NCI-H510A (cell line): Measurements from ENCODE around the gene ELAPOR2.
A peak's percentile ranks its signal among the peaks of the same experiment; 100 is the strongest.
"Not testable (repeated sequence)": the region's sequence is repeated elsewhere in the genome, so short reads cannot be mapped to it uniquely, and the experiment has no call there.

Experiments
- DNase-seq: peaks from one replicate; lab custom pipeline; 2025; lab: John Stamatoyannopoulos, UW

Gene ELAPOR2

DNA sequence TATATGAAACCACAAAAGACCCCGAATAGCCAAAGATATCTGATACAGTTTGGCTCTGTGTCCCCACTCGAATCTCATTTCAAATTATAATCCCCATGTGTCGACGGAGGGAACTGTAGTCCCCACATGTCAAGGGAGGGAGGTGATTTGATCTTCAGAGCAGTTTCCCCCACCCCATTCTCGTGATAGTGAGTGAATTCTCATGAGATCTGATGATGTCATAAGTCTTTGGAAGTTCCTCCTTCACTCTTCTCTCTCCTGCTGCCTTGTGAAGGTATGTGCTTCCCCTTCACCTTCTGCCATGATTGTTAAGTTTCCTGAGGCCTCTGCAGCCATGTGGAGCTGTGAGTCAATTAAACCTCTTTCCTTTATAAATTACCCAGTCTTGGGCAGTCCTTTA, 13.0 kb downstream of the ELAPOR2 start:
- no peak for DNase-seq

DNA sequence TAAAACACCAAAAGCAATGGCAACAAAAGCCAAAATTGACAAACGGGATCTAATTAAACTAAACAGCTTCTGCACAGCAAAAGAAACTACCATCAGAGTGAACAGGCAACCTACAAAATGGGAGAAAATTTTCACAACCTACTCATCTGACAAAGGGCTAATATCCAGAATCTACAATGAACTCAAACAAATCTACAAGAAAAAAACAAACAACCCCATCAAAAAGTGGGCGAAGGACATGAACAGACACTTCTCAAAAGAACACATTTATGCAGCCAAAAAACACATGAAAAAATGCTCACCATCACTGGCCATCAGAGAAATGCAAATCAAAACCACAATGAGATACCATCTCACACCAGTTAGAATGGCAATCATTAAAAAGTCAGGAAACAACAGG, 14.7 kb downstream of the ELAPOR2 start:
- DNase-seq: not testable (repeated sequence)

DNA sequence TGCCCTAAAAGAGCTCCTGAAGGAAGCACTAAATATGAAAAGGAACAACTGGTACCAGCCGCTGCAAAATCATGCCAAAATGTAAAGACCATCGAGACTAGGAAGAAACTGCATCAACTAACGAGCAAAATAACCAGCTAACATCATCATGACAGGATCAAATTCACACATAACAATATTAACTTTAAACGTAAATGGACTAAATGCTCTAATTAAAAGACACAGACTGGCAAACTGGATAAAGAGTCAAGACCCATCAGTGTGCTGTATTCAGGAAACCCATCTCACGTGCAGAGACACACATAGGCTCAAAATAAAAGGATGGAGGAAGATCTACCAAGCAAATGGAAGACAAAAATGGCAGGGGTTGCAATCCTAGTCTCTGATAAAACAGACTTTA, 17.9 kb downstream of the ELAPOR2 start:
- not testable (repeated sequence) for DNase-seq

DNA sequence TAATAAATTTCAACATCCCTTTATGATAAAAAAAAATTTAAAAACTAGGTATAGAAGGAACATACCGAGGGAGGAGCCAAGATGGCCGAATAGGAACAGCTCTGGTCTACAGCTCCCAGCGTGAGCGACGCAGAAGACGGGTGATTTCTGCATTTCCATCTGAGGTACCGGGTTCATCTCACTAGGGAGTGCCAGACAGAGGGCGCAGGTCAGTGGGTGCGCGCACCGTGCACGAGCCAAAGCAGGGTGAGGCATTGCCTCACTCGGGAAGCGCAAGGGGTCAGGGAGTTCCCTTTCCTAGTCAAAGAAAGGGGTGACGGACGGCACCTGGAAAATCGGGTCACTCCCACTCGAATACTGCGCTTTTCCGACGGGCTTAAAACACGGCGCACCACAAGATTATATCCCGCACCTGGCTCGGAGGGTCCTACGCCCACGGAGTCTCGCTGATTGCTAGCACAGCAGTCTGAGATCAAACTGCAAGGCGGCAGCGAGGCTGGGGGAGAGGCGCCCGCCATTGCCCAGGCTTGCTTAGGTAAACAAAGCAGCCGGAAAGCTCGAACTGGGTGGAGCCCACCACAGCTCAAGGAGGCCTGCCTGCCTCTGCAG, 19.7 kb downstream of the ELAPOR2 start:
- DNase-seq: not testable (repeated sequence)

DNA sequence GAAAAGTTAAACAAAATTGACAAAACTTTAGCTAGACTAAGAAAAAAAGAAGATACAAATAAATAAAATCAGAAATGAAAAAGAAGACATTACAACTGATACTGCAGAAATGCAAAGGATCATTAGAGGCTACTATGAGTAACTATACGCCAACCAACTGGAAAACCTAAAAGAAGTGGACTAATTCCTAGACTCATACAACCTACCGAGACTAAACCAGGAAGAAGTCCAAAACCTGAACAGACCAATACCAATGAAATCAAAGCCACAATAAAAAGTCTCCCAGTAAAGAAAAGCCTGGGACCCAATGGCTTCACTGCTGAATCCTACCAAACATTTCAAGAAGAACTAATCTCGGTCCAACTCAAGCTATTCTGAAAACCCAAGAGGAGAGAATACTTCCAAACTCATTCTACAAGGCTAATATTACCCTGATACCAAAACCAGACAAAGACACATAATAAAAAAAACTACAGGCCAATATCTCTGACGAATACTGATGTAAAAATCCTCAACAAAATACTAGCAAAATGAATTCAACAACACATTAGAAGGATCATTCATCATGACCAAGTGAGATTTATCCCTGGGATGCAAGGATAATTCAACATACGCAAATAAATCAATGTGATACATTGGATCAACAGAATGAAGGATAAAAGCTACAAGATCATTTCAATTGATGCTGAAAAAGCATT, 20.3 kb downstream of the ELAPOR2 start:
- DNase-seq: no peak

DNA sequence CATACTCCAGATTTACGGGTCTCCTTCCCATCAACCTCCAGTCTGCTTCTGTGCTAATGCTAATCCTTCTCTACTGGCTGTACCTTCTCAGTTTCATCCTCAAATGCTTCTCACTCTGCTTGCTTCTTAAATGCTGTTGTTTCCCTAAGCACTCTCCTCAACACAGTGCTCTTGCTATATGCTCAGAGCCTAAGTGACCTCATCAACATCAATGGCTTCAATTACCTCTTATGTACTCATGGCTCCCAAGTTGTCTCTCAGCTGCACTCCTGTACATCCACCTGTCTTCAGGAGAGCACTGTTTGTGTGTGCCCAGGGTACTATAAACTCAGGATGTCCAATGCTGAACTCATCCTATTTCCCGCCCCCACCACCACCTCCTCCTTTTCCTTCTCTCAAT, 22.5 kb downstream of the ELAPOR2 start:
- DNase-seq: peak; percentile 38

DNA sequence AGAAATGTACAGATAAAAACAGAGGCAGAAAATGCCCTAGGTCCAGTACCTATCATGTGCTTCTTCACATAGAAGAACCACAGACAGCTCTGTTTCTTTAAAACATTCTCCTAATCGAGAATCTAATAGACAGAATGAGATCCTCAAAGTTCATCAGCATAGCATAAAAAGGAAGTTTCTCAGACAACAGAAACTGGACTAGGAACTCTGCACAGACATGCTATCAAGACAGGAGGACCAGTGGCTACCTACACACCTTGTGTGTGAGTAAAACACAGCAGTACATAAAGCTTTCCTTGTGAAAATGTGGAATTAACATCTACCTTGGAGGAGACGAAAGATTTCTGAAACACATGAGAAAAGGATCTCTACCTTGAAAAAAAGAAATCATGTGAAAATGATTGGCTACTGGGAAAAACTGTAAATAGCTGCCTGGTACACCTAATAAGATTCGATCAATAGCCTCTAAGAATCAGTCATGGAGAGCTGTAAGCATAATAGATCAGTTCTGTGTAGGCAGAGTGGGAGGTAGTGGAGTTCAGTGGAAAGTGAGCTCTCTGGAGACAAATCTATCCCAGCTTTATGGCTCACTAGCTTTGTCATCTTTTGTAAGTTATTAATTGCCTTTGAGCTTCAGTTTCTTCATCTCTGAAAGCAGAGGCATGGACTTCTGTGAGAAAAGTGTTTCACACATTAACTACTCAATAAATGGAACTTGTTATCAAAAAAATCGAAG, 26.7 kb downstream of the ELAPOR2 start:
- no peak for DNase-seq

DNA sequence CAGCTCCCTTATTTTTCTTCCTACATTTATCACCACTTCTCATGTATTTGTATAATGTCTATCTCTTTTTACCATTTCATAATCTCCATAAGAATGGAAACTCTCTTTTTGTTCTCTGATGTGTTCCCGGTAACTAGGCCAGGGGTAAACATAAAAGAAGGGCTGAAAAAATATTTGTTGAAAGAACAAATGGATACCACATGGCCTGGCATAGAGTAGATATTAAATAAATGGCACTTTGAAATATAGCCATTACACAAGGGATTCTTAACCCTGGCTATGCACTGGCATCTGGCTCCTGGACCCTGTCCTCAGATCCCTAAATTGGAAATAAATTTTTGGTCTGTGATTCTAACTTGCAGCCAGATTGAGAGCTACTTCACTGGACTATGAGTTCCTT, 30.4 kb downstream of the ELAPOR2 start:
- DNase-seq: no peak

DNA sequence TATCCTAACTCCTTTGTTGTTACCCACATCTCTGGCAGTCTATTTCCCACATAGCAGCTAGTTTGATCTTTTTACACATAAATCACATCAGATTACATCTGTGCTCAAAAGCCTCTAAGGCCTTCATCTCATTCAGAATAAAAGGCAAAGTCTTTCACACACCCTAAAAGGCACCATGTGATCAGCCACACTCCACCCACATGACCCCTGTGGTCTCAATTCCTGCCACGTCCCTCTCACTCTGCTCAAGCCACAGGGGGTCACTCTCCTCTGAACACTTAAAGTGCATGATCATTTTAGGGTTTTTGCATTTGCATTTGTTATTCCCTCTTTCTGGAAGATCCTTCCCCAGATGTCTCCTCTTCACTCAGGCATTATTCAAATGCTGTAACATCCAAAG, 30.8 kb downstream of the ELAPOR2 start:
- DNase-seq: no peak

DNA sequence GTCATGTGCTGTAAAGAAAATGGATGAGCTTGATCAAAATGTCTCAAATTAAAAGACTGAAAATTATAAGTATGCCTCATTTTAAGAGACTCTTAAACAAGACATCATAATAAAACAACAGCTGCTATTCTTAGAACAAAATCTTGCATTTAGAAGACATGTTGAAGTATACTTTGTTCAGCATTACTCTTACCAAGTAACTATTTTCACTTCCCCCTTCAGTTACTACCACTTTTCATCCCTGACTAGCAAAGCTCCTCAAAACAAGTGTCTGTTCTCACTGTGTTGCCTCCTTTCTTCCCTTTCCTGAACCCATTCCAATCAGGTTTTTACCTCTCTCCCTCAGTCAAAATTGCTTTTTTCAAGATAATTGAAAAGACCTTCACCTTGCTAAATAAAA, 31.6 kb downstream of the ELAPOR2 start:
- DNase-seq: no peak

DNA sequence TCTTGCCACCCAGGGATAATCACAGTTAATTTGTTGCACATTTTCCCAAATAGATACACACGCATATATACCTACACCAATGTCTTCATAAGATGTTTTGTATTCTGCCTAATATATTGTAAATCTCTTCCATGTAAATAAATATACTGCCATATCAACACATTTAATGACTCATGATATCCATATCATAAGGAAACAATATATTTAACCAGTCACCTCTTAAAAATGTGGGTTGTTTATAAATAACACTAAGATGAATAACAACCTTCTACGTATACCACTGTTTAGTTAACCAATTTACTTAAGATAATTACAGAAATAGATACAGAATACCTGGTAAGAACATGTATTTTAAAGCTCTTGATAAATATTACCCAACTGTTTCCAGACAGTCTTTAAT, 38.2 kb downstream of the ELAPOR2 start:
- no peak for DNase-seq

DNA sequence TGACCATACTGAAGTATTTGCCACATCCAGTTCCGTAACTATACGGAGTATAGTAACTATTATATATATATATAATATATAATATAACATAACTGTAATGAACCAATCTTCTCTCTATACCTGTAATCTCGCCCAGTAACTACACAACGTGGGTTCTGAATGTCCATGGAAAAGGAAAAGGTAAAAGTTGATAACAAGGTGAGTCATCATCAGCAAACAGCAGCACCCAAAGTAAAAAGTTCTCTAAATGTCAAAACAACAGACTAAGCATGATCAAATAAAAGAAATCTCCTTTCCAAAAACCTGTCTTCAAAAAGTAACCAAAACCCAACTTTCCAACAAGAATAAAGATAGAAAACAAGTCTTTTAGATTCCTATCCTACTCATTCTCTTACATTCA, 42.8 kb downstream of the ELAPOR2 start:
- no peak for DNase-seq

DNA sequence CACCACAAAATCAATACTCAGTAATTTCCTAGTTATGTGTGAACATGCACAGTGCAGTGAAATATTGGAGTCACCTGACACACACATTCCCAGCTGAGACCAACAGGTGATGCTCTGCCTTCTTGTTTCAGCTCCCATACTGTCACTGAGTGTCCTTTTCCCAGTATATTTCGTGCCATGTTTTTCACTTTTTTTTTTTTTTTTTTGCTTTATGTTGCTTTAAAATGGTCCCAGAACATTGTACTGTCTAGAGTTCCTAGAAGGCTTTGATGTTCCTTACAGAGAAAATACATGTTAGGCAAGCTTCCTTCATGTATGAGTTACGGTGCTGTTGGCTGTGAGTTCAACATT, 45.6 kb downstream of the ELAPOR2 start:
- DNase-seq: no peak

DNA sequence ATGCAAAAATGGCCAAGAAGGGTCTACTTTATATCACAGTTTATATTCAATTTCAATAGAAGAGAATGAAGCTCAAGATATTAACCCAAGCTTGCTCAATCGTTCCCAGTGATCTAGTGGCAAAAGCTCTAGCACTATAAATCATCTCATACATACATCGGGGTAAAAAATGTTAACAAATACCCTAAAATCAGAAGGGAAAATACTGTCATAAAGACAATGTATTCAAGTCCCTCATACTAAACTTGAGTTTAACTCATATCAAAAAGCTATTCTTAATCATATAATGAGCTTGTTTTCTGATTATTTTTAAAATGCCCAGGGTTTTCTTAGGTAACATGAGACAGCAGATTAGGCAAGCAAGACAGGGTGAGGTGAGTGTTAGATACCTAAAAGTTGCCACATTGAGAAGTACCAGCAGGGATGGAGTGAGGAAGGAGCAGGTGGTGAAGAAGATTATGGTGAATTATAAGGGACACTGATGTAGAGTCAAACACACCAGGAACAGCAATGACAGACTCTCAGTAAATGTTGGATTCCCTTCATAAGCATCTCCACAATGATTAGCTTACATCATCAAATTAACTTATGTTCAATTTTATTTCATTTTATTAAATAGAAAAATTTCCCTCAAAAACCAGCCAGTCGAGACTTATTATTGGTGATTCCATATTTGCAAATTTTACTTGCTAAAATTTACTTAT, 46.2 kb downstream of the ELAPOR2 start:
- DNase-seq: no peak
